GM19372 (cell line): ENCODE results near the gene MGME1.
"Not testable (repeated sequence)": the region's sequence is repeated elsewhere in the genome, so short reads cannot be mapped to it uniquely, and the experiment has no call there.

Source experiments
- ATAC-seq: cut with Tn5 transposase; IDR thresholded peaks from one replicate; pipeline ENCODE4 v1.9.1; 2021; ENCODE audit warnings: mild to moderate bottlenecking, low read depth, moderate library complexity; ENCODE audit not compliant: unreplicated experiment

MGME1 gene

DNA sequence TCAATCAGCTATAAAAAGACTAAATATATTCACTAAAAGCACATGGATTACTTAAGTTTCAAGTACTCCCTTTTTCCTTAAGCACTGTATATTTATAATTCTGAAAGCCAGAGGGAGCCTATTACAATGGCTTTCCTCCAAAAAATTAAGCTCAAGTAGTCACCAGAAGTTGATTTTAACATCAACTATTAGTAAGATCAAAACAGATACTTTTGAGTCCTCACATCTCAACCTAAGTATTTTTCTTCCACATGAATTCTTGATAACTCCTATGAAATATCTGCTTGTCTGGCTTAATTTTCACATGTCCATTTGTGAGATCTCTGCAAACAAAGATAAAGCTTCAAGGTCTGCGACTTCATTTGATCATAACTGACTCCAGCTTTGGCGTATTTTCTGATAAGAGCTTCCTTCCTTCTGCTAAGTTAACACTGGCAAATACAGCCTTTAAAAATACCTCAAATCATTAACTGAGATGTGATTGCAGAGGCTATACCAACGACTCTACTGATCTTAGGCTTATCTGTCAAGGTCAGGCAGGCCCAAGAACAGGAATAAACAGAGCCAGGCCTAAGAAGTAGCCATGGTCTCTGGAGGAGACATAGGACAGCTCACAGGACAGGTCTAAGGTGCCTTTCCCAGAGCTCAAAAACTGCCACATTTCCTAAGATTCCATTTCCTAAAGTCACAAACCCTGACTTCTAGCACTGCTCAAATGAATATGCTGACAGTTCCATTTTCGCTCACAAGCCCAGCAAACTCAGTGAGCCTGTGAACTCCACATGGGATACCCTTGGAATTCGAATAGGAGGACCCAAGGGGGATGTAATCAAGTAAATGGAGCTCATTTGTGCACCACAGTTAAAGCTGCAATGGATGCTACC lies 10.2 kb upstream of the MGME1 start:
- ATAC-seq, result no peak

GRCh38 chr20:17959257-17959627 lies 9.6 kb upstream of the MGME1 start:
- ATAC-seq, result no peak

DNA sequence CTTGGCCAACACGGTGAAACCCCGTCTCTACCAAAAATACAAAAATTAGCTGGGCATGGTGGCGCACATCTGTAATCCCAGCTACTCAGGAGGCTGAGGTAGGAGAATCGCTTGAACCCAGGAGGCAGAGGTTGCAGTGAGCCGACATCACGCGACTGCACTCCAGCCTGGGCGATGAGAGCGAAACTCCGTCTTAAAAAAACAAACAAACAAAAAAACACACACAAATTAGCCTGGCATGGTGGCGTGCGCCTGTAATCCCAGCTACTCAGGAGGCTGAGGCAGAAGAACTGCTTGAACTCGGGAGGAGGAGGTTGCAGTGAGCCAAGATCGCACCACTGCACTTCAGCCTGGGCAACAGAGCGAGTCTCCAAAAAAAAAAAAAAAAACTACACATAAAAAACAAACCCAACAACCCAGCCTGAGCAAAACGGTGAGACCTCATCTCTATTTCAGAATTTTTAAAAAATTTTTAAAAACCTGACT lies 8.4 kb upstream of the MGME1 start:
- ATAC-seq, result not testable (repeated sequence)

DNA sequence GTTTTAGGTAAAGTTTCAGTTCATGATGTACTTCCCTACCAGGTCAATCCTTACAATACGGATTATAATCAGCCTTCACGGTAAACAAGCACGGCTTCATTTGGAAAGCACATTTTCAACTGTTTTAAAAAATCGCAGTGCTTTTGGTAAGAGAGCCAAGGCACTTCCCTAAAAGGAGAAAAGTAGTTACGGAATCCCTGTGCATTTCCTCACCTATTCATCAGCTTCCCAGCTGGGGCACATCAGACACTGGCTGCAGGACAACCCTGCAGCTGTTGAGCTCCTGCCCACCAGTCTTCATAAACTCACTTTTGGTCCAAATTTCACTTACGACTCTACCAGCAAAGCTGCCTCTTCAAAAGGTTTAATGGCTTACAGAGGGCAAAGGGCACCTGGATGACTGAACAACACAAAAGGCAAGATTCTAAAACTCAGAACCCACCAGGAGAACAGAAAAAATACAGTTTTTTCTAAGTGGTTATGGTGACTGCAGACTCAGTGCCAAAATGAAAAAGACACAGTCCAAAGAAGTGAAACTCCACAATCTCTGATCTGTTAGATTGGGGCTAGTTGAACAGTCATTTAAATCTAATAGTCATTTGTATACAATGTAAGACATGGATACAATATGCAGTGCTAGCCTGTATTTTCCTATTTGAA lies 7.8 kb upstream of the MGME1 start:
- no peak for ATAC-seq

DNA sequence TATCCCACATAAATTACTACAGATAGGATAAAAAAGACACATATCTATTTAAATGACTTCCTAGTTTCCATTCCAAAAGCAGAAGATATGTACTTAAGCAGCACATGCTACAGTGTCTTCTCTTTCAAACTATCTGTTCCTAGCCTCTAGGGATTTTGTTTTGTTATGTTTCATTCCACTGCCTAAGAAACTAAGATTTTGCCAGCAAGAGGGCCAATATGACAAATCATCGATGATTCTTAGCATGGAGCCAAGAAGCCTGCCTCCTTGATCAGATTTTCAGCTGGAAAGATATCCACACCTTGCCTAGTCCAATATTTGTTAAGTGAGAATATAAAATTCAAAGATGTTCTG lies 7.3 kb upstream of the MGME1 start:
- ATAC-seq, result no peak

- ATAC-seq, result no peak
Measured at GRCh38 chr20:17963114-17963897, 5.5 kb upstream of the MGME1 start.

DNA sequence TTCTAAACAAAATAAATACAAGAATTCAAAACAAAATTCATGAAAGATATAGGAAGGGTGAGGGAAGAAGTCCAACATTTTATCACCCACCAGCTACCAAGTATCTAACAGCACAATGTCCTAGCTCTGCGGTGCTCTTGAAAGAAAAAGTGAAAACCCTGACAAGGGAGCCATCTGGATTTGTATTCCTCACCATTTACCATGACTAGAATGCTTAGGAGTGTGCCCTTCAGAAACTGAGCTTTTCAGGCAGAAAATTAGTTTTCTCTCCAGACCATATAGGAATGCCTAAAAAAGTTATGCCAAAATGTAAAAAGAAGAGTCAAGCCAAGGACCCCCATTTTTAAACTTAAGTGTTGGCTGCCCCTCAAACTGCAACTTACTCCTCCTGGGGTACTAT lies 4.7 kb upstream of the MGME1 start:
- ATAC-seq, result no peak

DNA sequence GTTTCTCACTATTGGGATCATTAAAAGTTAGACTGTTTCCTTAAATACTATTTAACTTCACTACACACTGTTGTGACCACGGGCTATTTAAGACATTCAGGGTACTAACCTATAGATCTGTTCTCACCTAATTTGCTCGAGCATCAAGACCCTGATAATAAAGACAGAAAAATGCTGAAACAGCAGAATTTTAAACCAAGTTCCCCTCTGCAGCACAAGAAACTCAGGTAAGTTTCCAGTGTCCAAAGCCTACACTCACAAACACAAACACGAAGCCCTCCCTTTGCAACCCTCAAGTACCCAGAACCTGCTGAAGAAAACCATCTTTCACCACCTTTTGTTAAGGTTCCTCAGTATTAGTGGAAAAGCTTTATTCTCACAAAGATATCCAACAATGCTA lies 4.2 kb upstream of the MGME1 start:
- no peak for ATAC-seq

GRCh38 chr20:17965042-17965697 lies 3.6 kb upstream of the MGME1 start:
- ATAC-seq, result no peak

- no peak for ATAC-seq
Measured at GRCh38 chr20:17966432-17967310, 2.1 kb upstream of the MGME1 start.

GRCh38 chr20:17967521-17968365 lies 1.1 kb upstream of the MGME1 start:
- ATAC-seq, result peak; percentile 0

- peak; percentile 6 for ATAC-seq
Measured at GRCh38 chr20:17969278-17969883, 563 bp downstream of the MGME1 start.

- ATAC-seq, result no peak
Measured at GRCh38 chr20:17969884-17970409, 1.1 kb downstream of the MGME1 start.

GRCh38 chr20:17971300-17972013 lies 2.6 kb downstream of the MGME1 start:
- no peak for ATAC-seq

- no peak for ATAC-seq
Measured at GRCh38 chr20:17972121-17972520, 3.3 kb downstream of the MGME1 start.

DNA sequence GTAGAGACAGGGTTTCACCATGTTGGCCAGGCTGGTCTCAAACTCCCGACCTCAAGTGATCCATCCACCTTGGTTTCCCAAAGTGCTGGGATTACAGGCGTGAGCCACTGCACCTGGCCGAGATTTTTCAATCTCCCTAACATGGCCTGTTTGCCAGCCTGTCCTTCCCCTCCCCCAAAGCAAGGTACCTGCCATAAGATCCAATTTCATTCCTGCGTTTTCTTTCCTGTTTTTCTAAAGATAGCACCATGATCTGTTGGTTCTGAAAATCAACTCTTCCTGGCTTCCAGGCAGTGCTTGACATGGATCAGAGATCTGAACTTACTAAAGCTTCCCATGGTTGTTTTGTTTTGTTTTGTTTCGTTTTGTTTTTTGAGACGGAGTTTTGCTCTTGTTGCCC lies 7.5 kb downstream of the MGME1 start:
- ATAC-seq, result no peak

- no peak for ATAC-seq
Measured at GRCh38 chr20:17985388-17986018, 16.7 kb downstream of the MGME1 start.
